Measurements from ENCODE around the gene PARL.

The PARL gene

GRCh38 chr3:183854318-183855035, 30.2 kb downstream of the PARL start:
- no peak for DNase-seq (ENCODE audit: low spot score)

- no peak for DNase-seq (ENCODE audit: low spot score)
Measured at GRCh38 chr3:183845608-183846288, 38.9 kb downstream of the PARL start.

GRCh38 chr3:183845090-183845489, 39.6 kb downstream of the PARL start:
- no peak for DNase-seq (ENCODE audit: low spot score)

GRCh38 chr3:183844606-183845005, 40.1 kb downstream of the PARL start:
- DNase-seq (ENCODE audit: low spot score): peak; percentile 44

GRCh38 chr3:183839751-183840150, 44.9 kb downstream of the PARL start:
- no peak for DNase-seq (ENCODE audit: low spot score)

GRCh38 chr3:183837894-183838293, 46.8 kb downstream of the PARL start:
- DNase-seq (ENCODE audit: low spot score): no peak

- DNase-seq (ENCODE audit: low spot score): no peak
Measured at GRCh38 chr3:183837390-183837789, 47.3 kb downstream of the PARL start.

- no peak for DNase-seq (ENCODE audit: low spot score)
Measured at GRCh38 chr3:183833516-183833915, 51.2 kb downstream of the PARL start.

- no peak for DNase-seq (ENCODE audit: low spot score)
Measured at GRCh38 chr3:183830187-183830586, 54.5 kb downstream of the PARL start.

- DNase-seq (ENCODE audit: low spot score): no peak
Measured at GRCh38 chr3:183829466-183829865, 55.2 kb downstream of the PARL start.

- no peak for DNase-seq (ENCODE audit: low spot score)
Measured at GRCh38 chr3:183828538-183828870, 56.2 kb downstream of the PARL start.

GRCh38 chr3:183827809-183828537, 56.7 kb downstream of the PARL start:
- no peak for DNase-seq (ENCODE audit: low spot score)

GRCh38 chr3:183826448-183827250, 58.0 kb downstream of the PARL start:
- no peak for DNase-seq (ENCODE audit: low spot score)

GRCh38 chr3:183825456-183826161, 59.1 kb downstream of the PARL start, which contains the start of gene MAP6D1:
TSS of gene MAP6D1 (minus strand) at chr3:183825577. CDS start at chr3:183825547, 30 bp downstream.
- DNase-seq (ENCODE audit: low spot score): peak; percentile 83

- peak; percentile 18 for DNase-seq (ENCODE audit: low spot score)
Measured at GRCh38 chr3:183824761-183825455, 59.8 kb downstream of the PARL start.

GRCh38 chr3:183823963-183824362, 60.7 kb downstream of the PARL start:
- peak; percentile 57 for DNase-seq (ENCODE audit: low spot score)

GRCh38 chr3:183822631-183823030, 62.0 kb downstream of the PARL start:
- DNase-seq (ENCODE audit: low spot score): no peak

GRCh38 chr3:183819831-183820230, 64.8 kb downstream of the PARL start:
- no peak for DNase-seq (ENCODE audit: low spot score)

- no peak for DNase-seq (ENCODE audit: low spot score)
Measured at GRCh38 chr3:183818706-183819624, 65.7 kb downstream of the PARL start.
